ENCODE results near the gene NTRK1. TPM values are rescaled to one million over a fixed set of nuclear protein-coding genes. Genes with fewer than 3 reads are reported as not detected.

NTRK1 gene
- total and polyA plus RNA-seq, 2 of the 13 experiments (the other 11 are each of a cell fraction or from before 2014, with no cell fraction given) = not detected

DNA sequence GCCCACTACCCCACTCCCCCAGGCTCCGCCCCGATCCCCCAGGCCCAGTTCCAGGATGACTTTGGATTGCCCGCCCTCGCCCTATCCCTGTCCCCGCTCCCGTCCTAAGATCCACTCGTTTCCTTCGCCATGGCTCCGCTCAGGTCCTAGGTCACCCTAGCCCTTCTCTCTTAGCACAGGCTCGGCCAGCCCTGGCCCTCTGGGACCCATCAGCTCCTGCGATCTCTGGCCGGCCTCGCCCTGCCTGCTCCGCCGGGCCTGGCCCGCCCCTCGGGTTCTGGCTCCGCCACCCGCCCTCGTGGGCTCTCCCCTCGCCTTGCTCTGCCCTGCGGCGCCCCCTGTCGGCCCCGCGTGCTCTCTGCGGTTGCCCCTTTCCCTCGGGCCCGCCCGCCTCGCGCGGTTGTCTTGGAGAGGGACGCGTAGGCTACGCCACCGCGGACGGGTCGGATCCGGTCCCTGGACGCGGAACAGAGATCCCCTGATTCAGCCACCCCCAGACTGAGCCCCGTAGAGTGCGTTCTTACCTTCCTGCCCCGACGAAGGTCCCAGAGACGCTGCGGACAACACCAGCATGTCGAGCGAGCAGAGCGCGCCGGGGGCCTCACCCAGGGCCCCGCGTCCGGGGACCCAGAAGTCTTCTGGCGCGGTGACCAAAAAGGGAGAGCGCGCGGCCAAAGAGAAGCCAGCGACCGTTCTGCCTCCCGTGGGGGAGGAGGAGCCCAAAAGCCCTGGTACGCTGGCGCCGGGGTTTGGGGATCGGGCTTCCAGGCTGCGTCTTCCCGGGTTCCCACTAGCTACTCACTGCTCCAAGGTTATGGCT is 59.8 kb downstream of the NTRK1 start, which contains the start of gene LRRC71 (continued):
- TF ChIP-seq, protein P1, sequence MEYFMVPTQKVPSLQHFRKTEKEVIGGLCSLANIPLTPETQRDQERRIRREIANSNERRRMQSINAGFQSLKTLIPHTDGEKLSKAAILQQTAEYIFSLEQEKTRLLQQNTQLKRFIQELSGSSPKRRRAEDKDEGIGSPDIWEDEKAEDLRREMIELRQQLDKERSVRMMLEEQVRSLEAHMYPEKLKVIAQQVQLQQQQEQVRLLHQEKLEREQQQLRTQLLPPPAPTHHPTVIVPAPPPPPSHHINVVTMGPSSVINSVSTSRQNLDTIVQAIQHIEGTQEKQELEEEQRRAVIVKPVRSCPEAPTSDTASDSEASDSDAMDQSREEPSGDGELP (IDR thresholded peaks at IDR 0.05; ENCODE audit: borderline replicate concordance, low read depth) = no peak
- no peak for TF ChIP-seq TOPORS (CRISPR knock-in tag; IDR thresholded peaks at IDR 0.05)
- TF ChIP-seq, protein P2, sequence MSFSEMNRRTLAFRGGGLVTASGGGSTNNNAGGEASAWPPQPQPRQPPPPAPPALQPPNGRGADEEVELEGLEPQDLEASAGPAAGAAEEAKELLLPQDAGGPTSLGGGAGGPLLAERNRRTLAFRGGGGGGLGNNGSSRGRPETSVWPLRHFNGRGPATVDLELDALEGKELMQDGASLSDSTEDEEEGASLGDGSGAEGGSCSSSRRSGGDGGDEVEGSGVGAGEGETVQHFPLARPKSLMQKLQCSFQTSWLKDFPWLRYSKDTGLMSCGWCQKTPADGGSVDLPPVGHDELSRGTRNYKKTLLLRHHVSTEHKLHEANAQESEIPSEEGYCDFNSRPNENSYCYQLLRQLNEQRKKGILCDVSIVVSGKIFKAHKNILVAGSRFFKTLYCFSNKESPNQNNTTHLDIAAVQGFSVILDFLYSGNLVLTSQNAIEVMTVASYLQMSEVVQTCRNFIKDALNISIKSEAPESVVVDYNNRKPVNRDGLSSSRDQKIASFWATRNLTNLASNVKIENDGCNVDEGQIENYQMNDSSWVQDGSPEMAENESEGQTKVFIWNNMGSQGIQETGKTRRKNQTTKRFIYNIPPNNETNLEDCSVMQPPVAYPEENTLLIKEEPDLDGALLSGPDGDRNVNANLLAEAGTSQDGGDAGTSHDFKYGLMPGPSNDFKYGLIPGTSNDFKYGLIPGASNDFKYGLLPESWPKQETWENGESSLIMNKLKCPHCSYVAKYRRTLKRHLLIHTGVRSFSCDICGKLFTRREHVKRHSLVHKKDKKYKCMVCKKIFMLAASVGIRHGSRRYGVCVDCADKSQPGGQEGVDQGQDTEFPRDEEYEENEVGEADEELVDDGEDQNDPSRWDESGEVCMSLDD (CRISPR knock-in tag; IDR thresholded peaks at IDR 0.05; ENCODE audit: borderline replicate concordance) = no peak
- no peak for TF ChIP-seq ZNF772 (CRISPR knock-in tag; IDR thresholded peaks at IDR 0.05)
- peak; percentile 20; the same call in 1 of the 2 replicates for TF ChIP-seq THAP11 (CRISPR knock-in tag; IDR thresholded peaks at IDR 0.05)
- TF ChIP-seq, protein P3, sequence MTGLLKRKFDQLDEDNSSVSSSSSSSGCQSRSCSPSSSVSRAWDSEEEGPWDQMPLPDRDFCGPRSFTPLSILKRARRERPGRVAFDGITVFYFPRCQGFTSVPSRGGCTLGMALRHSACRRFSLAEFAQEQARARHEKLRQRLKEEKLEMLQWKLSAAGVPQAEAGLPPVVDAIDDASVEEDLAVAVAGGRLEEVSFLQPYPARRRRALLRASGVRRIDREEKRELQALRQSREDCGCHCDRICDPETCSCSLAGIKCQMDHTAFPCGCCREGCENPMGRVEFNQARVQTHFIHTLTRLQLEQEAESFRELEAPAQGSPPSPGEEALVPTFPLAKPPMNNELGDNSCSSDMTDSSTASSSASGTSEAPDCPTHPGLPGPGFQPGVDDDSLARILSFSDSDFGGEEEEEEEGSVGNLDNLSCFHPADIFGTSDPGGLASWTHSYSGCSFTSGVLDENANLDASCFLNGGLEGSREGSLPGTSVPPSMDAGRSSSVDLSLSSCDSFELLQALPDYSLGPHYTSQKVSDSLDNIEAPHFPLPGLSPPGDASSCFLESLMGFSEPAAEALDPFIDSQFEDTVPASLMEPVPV (CRISPR knock-in tag; IDR thresholded peaks at IDR 0.05) = 0 out of 2 replicates have a peak, but pooled peaks have one; percentile 43
- TF ChIP-seq POLR2G (IDR thresholded peaks at IDR 0.05; ENCODE audit: low read depth, low read length) = no peak
- TF ChIP-seq SUZ12 (IDR thresholded peaks at IDR 0.05; ENCODE audit: low read depth, low read length) = 0 out of 2 replicates have a peak, but pooled peaks have one; percentile 21
- TF ChIP-seq, protein P4, sequence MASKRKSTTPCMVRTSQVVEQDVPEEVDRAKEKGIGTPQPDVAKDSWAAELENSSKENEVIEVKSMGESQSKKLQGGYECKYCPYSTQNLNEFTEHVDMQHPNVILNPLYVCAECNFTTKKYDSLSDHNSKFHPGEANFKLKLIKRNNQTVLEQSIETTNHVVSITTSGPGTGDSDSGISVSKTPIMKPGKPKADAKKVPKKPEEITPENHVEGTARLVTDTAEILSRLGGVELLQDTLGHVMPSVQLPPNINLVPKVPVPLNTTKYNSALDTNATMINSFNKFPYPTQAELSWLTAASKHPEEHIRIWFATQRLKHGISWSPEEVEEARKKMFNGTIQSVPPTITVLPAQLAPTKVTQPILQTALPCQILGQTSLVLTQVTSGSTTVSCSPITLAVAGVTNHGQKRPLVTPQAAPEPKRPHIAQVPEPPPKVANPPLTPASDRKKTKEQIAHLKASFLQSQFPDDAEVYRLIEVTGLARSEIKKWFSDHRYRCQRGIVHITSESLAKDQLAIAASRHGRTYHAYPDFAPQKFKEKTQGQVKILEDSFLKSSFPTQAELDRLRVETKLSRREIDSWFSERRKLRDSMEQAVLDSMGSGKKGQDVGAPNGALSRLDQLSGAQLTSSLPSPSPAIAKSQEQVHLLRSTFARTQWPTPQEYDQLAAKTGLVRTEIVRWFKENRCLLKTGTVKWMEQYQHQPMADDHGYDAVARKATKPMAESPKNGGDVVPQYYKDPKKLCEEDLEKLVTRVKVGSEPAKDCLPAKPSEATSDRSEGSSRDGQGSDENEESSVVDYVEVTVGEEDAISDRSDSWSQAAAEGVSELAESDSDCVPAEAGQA (IDR thresholded peaks at IDR 0.05; ENCODE audit: low read depth) = no peak
- TF ChIP-seq, protein P4 (CRISPR knock-in tag; IDR thresholded peaks at IDR 0.05; ENCODE audit: borderline replicate concordance) = no peak
- no peak for TF ChIP-seq NFE2L1 (CRISPR knock-in tag; IDR thresholded peaks at IDR 0.05; ENCODE audit: borderline replicate concordance)
- TF ChIP-seq, protein P5, sequence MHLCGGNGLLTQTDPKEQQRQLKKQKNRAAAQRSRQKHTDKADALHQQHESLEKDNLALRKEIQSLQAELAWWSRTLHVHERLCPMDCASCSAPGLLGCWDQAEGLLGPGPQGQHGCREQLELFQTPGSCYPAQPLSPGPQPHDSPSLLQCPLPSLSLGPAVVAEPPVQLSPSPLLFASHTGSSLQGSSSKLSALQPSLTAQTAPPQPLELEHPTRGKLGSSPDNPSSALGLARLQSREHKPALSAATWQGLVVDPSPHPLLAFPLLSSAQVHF (CRISPR knock-in tag; IDR thresholded peaks at IDR 0.05) = no peak
- 0 out of 2 replicates have a peak, but pooled peaks have one; percentile 28 for TF ChIP-seq KDM3A (CRISPR knock-in tag; IDR thresholded peaks at IDR 0.05; ENCODE audit: low read depth)
- TF ChIP-seq BRD4 (CRISPR knock-in tag; IDR thresholded peaks at IDR 0.05) = no peak
- no peak for TF ChIP-seq ZNF34 (CRISPR knock-in tag; IDR thresholded peaks at IDR 0.05; ENCODE audit: borderline replicate concordance)
- no peak for TF ChIP-seq MLLT10 (CRISPR knock-in tag; IDR thresholded peaks at IDR 0.05)
- peak; percentile 8; the same call in 1 of the 2 replicates for TF ChIP-seq SMC3 (IDR thresholded peaks at IDR 0.05; ENCODE audit: low read length)

Measured in HepG2 (cell line).